NCI-H2107 (cell line): Measurements from ENCODE around the gene MYB.
"Not testable (repeated sequence)": the region's sequence is repeated elsewhere in the genome, so short reads cannot be mapped to it uniquely, and the experiment has no call there.

Experiments used
- DNase-seq: peaks from one replicate; lab custom pipeline; 2025; lab: John Stamatoyannopoulos, UW

The MYB gene

DNA sequence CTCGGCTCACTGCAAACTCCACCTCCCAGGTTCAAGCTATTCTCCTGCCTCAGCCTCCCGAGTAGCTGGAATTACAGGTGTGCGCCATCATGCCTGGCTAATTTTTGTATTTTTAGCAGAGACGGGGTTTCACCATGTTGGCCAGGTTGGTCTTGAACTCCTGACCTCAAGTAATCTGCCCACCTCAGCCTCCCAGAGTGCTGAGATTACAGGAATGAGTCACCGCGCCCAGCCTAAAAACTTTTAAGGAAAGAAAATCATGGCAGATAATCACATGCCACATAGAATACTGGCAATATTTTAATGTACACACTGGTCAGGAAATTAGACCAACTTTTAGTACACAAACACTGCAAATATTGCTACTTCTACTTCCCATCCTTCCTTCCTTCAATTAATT, 16.7 kb upstream of the MYB start:
- DNase-seq, result not testable (repeated sequence)

DNA sequence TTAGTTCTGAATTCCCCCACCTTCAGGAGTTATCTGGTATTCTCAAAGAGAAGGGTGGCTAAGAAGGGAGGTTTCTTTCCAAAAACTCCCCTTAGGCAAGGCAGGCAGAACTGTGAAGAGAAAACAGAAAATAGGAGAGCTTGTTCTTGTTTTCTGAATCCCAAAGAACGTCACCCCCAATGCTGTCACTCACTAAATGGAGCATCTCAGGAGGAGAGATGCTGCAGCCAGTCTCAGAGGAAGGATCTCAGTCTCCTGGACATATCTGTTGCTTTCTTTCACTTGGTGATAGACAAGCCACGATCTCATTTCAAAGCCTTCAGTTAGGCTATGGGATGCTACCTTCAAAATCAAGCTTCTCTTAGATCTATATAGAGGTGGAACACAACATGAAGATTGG, 16.1 kb upstream of the MYB start:
- no peak for DNase-seq

DNA sequence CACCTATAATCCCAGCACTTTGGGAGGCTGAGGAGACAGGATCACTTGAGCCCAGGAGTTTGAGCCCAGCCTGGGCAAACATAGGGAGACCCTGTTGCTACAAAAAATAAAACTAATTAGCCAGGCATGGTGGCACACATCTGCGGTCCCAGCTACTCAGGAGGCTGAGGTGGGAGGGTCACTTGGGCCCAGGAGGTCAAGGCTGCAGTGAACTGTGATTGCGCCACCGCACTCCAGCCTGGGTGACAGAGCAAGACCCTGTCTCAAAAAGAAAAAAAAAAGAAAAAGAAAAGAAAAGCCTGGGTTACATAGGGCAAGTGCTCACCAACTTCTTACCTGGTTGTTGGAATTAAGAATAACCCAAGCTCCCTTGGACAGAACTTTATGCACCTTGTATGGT, 14.6 kb upstream of the MYB start:
- no peak for DNase-seq

- no peak for DNase-seq
These were observed 13.5 kb upstream of the MYB start for GRCh38 chr6:135167617-135168016.

DNA sequence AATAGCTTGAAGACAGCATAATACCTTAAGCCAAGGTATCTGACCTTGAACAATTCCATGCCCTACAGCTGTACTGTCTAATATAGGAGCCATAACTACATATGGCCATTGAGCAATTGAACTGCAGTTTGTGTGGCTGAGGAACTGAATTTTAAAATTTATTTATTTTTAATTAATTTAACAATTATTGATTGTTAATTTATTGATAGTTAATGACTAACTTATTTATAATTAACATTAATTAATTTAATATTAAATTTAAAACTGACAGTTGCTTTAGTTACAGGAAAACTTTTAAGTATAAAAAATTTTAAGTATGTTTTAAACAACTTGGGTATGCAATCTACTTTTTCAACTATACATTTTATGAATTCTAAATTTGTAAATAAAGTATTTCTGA, 12.3 kb upstream of the MYB start:
- DNase-seq, result no peak

DNA sequence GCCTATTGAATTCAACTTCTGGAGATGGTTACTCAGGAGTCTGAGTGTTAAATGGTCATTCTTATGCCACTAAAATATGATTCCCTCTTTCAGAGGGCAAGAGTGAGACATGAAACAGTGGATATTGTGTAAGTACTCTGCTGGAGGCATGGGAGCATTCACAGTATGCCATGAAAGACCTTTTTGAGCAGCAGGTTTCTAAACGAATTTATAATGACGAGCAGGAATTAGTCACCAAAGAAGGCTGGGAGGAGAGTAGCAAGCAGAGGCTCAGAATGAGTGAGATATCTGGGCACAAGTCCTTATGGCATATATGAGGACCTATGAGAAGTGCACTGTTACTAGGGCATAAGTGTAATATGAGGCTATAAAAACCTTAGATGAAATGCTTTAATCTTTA, 10.9 kb upstream of the MYB start:
- DNase-seq, result no peak

- no peak for DNase-seq
These were observed 10.3 kb upstream of the MYB start for GRCh38 chr6:135170849-135171248.

- DNase-seq, result no peak
These were observed 7.7 kb upstream of the MYB start for GRCh38 chr6:135173242-135173988.

- no peak for DNase-seq
These were observed 7.1 kb upstream of the MYB start for GRCh38 chr6:135173989-135174484.

- DNase-seq, result no peak
These were observed 5.0 kb upstream of the MYB start for GRCh38 chr6:135176058-135176457.

DNA sequence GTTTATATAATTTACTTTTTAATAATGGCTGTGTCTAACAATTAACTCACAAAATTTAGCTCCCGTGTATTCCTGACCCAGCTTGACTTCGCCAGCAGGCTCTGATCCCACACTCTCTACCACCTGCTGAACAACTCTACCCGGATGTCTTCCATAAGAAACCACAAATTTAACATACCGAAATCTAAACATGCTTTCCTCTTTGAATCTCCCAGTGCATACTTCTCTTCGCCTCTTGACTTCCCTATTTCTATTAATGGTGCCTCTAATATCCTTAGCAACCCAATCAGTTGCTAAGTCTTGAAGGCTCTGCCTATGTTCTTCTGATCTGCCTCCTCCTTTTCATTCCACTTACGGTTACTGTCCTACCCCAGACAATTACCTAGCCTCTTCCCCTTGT, 4.6 kb upstream of the MYB start:
- DNase-seq, result no peak

DNA sequence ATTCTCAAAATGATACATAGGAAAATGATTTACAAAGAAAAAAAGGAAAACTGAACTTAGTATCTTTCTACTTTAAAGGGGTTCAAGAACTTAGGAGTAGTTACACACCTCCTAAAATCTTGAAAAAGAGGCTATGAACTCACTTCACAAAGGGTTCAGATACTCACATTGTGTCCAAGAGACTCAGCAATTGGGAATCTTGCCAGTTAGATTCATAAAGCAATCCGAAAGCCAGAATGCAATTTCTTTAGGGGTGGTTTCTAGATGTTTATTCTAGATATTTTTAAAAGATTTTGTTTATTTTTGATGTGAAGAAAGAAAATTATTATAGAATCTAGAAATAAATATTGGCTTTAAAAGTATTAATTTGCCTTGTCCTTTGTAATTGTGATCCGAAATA, 1.7 kb upstream of the MYB start:
- no peak for DNase-seq

DNA sequence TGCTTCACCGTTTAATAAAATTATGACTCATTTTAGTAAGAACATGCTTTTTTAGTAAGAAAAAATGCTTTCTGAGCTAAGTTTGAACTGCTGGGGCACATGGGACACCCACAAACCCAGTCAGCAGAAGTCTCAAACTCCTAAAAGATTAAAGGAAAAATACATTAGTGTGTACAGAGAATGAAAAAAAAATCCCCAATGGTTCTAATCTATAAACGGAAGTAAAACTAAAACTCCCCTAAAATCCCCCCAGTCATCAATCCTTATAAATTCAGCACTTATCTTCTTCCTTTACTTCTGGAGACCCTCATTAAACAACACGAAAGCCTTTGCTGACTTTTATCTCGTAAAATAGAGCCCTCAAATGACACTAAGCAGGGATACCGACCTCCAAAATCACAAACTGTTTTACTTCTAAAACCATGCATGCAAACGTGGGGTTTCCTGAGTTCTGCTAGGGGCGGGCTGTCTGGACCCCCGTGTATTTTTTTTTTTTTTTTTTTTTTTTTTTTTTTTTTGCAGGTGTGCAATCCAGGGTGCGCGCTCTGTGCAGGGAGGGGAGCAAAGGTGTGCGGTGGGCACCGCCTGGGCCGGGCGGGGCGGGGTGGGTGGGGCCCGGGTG, 1.1 kb upstream of the MYB start:
- no peak for DNase-seq

- DNase-seq, result no peak
These were observed 394 bp downstream of the MYB start for GRCh38 chr6:135181333-135182070.

- DNase-seq, result no peak
These were observed 1.2 kb downstream of the MYB start for GRCh38 chr6:135182071-135183001.

DNA sequence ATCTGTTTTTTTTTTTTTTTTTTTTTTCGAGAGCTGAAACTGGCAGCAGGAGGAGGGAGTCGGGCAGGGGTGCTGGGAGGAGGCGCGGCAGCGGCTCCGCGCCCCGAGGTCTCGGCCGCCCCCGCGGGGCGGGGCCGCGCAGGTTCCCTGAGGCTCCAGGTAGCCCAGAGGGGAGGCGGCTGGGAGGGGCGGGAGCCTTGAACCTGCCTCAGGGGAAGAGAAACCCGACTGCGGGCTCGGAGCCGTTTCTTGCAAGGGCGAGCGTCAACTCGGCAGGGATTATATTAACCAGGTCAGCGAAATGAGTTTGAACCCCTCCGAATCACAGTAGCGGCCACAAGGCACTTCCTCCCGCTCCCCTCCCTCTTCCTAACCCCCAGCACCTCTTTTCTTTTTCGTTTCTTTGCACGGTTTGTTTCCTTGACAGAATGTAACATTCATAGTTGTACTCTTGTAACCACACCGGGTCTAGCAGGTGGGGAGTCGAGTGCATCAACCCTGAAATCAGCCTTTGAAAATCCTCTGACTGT, 2.0 kb downstream of the MYB start:
- peak; percentile 47 for DNase-seq

- DNase-seq, result peak; percentile 35
These were observed 2.7 kb downstream of the MYB start for GRCh38 chr6:135183532-135184440.

DNA sequence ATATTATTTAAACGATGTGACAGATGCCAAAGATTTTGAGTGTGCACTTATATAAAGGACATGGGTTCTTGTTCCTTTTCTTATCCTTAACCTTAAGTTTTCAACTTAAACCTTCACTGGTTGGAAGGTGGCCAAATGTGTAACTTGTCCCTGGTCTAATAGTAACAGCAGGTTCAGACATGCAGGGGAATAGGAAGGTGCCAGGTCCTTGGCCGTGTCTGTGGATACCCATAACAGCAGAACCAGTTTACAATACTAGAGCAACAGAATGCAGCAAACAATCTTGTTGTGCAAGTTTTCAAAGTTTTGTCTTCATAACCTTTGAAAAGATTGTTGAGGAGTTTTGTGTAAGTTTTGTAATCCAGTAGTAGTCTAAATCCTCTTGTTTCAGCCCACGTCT, 4.4 kb downstream of the MYB start:
- DNase-seq, result no peak

GRCh38 chr6:135186255-135186654, 5.1 kb downstream of the MYB start:
- DNase-seq, result no peak

DNA sequence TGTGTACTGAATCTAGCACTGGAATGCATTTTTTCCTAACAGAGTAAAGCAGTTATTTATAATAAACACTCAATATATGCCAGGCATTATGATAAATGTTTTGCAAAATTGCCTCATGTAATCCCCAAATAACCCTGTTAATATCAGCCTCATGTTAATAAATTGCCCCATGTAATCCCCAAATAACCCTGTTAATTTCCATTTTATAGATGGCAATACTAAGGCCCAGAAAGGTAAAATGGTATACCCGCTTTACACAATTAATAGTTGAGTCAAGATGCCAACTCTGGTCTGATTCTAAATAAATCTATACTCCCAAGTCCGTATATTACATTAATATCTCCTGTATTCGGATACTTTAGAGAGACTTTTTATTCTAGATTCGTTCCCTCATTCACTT, 6.3 kb downstream of the MYB start:
- no peak for DNase-seq

DNA sequence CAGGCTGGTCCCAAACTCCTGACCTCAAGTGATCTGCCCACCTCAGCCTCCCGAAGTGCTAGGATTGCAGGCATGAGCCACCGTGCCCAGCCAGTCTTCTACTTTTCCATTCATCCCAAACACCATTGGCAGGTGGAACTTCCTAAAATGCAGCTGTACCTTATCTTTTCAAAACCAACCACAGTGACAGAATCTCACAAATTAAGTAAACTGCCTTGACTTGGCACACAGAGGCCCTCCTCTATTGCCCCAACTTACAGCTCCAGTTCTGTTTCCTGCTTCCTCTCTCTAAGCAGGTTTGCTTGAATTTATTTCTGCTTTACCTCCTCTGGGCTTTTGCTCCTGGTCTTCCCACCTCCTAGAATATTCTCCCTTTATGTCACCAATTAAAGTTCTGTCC, 7.6 kb downstream of the MYB start:
- DNase-seq, result no peak
